C4-2B (cell line): ENCODE measurements around the gene ADCY6.

Experiments
- H3K27ac ChIP-seq: fragments of 450-650 bp; 2 replicates; pipeline ENCODE4 v1.5.1; 2017
- CTCF ChIP-seq: fragments of 450-650 bp; conservative IDR thresholded peaks from 2 replicates; pipeline ENCODE4 v1.5.1; 2017; ENCODE audit warnings: mild to moderate bottlenecking
- ZFX ChIP-seq: fragments of 450-650 bp; IDR thresholded peaks from 2 replicates; pipeline ENCODE4 v1.6.1; 2017

ADCY6 gene

GRCh38 chr12:48774516-48774915, 14.4 kb downstream of the ADCY6 start:
- no peak for TF ChIP-seq CTCF
- no peak for TF ChIP-seq ZFX
- H3K27ac ChIP-seq, result no peak overlapping the region

- H3K27ac ChIP-seq, result no peak overlapping the region
- no peak for TF ChIP-seq CTCF
- no peak for TF ChIP-seq ZFX
Observed at GRCh38 chr12:48773686-48774085, 15.2 kb downstream of the ADCY6 start.

GRCh38 chr12:48771588-48772112, 17.2 kb downstream of the ADCY6 start:
- TF ChIP-seq CTCF (no peak), ZFX (no peak)
- no peak overlapping the region for H3K27ac ChIP-seq

- TF ChIP-seq ZFX, result no peak
- no peak for TF ChIP-seq CTCF
- H3K27ac ChIP-seq, result no peak overlapping the region
Observed at GRCh38 chr12:48770756-48771155, 18.1 kb downstream of the ADCY6 start.

GRCh38 chr12:48768736-48769135, 20.2 kb downstream of the ADCY6 start:
- no peak overlapping the region for H3K27ac ChIP-seq
- TF ChIP-seq ZFX, result no peak
- no peak for TF ChIP-seq CTCF

- H3K27ac ChIP-seq, result no peak overlapping the region
- TF ChIP-seq CTCF, result no peak
- no peak for TF ChIP-seq ZFX
Observed at GRCh38 chr12:48768147-48768546, 20.7 kb downstream of the ADCY6 start.

- H3K27ac ChIP-seq, result no peak overlapping the region
- no peak for TF ChIP-seq ZFX
- TF ChIP-seq CTCF, result no peak
Observed at GRCh38 chr12:48767521-48767920, 21.4 kb downstream of the ADCY6 start.
